HS-27A (cell line): ENCODE measurements around the gene INPP5A.

Experiments
- DNase-seq: peaks from one replicate; pipeline ENCODE4 v3.0.0-alpha.2; 2012; ENCODE audit warnings: low read depth, missing footprints

Gene INPP5A

GRCh38 chr10:132645630-132646442, 108.2 kb downstream of the INPP5A start:
- DNase-seq, result no peak

DNA sequence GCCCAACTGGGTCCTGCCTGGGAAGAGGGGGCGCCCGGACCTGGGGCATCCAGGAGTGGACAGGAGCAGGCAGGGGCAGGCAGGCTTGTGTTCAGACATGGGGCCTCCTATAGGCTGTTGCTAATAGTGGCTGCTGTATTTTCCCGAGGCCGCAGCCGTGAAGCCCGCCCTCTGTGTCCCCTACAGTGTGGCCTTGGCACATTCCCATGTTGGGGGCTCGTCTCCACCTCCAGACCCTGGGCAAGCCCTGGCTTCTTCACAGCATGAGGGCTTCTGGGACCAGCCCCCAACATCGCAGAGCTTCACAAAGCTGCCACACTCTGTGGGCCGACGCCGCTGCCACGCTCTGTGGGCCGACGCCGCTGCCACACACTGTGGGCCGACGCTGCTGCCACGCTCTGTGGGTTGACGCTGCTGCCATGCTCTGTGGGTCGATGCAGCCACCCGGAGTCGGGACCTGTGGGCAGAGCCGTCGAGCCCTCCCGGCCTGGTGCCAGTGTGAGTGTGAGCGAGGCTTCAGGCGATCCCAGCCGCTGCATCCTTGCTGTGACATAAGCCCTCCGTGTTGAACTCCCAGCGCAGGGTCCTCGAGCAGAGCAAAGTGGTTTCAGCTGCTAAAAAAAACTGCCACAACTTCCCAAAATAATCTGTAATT, 109.0 kb downstream of the INPP5A start:
- DNase-seq, result no peak

DNA sequence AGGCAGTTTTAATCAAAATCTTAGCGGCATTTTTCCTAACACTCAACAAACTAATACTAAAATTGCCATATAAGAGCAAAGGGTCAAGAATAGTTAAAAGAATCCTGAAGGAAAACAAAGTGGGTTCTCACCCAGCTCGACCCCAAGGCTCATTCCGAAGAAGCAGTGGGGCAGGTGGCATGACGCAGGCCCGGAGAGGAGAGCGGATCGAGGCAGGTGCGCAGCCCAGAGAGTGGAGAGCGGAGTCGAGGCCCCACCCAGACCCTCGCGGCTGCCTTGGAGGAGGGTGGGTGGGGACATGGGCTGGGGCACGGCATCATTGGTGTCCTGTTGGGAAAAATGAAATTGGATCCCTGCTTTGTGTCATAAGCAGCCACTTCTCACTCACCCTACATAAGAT, 109.8 kb downstream of the INPP5A start:
- DNase-seq, result no peak

DNA sequence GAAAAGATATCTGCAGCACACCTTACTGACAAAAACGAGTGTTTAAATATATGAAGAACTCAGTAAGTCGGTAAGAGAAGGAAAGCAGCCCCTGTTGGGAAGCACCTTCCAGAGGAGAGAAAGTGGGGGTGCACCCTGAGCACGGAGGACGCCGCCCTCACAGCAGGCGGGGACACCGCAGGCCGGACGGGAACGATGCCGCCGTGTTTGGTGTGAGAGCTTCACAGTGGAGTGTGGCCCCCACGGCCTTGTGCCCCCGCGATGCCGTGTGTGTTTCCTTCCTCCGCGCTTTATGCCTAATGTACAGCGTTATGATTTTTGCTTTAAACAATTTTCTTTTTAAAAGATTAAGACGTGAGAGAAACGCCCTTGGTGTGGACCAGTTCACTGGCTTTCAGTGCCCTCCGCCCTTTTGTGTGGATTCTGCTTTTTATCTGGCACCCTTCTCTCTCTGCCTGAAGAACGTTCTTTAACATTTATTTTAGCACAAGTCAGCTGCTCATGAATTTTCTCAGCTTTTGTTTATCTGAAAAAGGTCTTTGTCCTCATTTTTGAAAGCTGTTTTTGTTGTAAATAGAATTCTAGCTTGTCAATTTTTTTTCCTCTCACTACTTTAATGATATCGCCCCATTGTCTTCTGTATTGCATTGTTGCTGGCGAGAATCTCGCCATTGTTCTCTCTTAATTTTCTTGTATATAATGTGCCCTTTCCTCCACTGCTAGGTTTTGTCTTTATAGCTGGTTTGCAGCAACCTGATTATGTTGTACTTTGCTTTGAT, 110.7 kb downstream of the INPP5A start:
- DNase-seq, result no peak

DNA sequence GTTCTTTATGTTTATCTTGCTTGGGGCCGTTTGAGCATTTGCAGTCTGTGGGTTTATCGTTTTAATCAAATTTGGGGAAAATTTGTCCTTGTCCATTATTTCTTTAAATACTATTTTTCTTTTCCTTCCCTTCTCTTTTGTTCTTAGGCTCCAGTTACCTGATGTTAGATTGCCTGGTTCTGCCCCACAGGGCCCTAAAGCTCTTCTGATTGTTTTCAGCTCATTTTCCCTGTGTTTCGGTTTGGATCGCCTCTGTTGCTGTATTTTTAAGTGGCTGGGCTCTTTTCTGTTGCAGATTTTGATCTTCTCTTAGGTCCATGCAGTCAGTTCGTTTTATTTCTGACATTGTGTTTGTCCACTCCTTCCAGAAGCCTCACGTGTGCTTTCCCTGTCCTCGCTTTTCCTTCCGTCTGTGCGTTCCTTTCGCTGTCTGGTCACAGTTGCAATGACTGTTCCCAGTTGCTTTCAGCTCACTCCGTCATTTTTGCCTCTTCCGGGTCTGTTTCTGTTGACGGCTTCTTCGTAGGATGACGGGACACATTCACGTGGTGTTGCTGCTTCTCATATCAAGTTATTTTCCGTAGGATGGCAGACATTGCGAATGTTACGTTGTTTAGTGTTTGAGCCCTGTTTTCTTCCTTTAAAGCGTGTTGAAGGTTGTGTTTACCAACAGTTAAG, 111.4 kb downstream of the INPP5A start:
- DNase-seq, result no peak

- no peak for DNase-seq
Observed at GRCh38 chr10:132649651-132650360, 112.2 kb downstream of the INPP5A start.

DNA sequence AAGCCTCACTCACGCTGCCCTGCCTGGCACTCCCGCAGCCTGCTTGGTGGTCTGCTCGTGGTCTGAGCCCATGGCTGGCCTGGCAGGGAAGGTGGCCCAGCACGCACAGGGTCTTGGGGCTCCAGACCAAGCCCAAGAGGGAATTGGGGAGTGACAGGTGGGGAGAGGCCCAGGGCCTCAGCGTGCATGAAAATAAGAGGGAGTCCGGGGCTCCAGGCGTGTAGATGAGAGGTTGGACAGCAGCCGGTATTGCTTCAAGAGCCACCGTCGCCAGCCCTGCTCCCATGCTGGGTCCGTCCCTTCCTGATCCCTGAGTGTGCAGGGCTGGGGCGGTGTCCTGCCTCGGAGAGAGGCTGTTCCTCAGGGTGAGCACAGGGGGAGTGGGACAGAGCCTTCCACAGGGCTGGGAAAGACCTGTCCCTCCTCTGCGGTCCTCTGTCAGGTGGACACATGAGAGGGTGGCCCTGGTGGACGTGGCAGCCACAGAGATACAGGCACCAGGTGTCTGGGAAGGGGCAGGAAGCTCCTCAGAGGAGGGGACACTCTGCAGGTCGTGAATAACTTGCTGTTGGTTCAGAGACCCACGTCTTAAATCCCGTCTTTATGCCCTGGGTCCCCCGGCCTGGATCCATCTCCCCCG, 113.1 kb downstream of the INPP5A start:
- no peak for DNase-seq

DNA sequence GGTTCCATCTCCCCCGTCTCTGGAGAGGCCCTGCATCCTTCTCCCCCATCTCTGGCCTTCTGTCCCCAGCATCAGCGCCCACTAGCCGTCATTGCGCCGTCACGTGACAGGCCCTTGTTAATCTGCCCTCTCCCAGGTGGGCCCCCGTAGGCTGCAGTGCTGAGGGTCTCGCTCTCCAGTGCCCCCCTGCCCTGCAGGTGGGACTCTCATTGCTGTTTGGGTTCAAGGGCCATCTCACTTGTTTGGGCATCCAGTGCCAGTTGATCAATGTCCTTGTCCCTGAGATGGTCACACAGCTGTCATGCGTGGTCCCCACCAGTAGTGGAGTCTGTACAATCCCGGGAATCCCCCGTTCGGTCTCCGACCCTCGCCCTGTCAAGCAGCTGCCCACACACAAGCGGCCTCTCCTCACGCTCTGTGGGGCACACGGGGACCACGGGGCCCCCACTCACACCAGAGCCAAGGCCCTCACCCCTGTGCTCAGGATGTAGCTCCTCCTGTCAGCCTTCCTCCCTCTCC, 114.0 kb downstream of the INPP5A start:
- DNase-seq, result no peak

DNA sequence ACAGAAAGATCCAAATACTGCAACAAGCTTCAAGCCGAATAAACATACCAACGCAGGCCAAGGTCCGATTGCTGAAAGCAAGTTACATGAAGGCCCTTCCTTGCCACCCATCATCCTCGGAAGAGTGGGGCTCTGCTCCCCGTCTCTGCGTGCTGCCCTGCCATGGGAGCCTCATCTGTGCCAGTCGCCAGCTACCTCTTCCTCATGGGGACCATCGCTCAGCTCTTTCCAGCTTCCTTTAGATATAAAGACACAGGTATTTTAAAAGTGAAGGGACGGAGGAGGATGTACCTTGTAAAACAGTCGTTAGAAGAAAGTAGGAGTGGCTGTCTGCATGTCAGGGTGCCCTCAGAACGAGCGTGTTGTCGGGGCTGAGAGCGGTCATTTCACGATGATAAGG, 114.9 kb downstream of the INPP5A start:
- DNase-seq, result no peak

DNA sequence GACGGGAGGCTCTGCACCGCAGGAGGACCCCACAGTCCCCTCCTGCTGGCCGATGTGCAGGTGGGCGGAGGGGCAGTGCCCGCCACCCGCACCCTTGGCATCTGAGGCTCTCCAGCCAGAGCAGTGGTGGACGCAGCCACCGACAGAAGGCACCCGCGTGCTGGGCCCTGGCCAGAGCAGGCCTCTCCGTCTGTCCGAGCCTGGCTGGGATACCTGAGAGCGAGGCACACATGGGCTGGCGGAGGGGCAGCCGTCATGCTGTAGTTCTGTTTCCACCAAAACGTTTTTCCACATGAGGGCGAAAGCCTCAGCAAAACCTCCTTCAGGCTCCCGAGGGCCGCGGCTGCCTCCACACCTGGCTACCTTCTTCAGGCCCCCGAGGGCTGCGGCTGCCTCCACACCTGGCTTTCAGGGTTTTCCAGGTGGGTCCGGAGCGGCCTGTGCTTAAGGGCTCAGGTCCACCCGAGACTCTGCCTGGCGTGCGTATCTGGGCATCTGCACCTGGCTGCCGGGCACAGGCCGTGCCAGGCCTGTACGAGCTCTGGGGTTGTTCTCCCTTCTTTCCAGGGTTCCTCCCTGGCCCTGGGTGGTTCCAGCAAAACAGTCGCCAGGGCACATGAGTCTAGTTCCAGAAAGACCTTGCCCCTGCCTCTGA, 115.5 kb downstream of the INPP5A start:
- no peak for DNase-seq

DNA sequence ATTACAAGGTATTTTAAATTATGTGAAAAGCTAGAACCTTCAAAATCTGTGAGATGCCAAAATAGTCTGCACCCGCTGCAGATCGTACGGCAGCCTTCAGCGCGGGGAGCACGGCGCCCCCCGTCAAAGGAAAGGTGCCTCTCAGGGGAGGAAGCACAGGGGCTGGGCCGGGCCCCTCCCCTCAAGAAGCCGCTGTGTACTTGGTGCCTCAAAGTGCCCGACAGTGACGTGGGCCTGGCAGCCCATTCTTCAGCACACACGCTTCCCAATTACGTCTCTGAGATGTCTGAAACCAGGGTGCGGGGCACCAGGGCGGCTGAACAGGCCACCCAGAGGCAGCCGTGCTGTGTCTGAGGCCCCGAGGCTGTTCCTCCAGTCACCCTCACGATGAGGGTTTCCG, 116.1 kb downstream of the INPP5A start:
- DNase-seq, result no peak

GRCh38 chr10:132654121-132654571, 116.6 kb downstream of the INPP5A start:
- no peak for DNase-seq

DNA sequence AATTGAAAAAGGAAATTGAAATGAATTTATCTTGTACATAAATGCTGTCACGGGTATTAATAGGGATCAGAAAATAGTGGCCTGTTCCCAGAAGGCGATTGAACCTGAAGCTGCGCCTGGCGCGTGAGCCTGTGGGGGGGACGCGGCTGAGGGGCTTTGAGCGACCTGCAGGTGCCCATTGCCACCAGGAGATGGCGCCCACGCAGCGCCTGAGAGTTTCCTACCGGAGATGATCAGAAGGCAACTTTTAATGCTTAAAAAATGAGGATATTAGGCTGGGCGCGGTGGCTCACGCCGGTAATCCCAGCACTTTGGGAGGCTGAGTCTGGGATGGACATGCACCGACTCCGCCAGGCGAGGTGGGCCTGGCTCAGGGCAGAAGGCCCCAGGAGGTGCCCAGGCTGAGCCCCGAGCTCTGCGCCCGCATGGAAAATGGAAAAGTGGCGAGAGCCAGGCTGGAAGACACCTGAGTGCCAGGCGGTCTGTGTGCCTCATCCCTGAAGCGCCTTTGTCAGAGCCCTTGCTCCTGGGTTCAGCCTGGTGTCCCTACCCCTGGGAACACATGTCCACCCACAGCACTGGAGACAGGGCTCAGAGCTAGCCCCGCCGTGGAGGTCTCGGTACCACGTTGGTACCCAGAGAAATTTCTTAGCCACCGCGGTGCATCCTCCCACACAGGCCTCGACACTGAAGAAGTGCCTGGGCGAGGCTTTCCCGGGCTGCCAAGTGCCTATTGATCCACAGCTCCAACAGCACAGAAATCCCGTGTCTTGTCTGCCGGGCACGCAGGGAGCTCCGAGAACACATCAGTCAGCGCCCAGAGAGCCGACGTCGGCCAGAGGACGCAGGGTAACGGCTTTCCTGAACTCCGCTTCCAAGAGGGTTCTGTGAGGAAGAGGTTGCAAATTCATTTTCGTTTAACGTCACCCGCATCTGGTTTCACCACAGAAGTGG, 117.4 kb downstream of the INPP5A start:
- no peak for DNase-seq

GRCh38 chr10:132655735-132656134, 118.1 kb downstream of the INPP5A start:
- DNase-seq, result no peak

DNA sequence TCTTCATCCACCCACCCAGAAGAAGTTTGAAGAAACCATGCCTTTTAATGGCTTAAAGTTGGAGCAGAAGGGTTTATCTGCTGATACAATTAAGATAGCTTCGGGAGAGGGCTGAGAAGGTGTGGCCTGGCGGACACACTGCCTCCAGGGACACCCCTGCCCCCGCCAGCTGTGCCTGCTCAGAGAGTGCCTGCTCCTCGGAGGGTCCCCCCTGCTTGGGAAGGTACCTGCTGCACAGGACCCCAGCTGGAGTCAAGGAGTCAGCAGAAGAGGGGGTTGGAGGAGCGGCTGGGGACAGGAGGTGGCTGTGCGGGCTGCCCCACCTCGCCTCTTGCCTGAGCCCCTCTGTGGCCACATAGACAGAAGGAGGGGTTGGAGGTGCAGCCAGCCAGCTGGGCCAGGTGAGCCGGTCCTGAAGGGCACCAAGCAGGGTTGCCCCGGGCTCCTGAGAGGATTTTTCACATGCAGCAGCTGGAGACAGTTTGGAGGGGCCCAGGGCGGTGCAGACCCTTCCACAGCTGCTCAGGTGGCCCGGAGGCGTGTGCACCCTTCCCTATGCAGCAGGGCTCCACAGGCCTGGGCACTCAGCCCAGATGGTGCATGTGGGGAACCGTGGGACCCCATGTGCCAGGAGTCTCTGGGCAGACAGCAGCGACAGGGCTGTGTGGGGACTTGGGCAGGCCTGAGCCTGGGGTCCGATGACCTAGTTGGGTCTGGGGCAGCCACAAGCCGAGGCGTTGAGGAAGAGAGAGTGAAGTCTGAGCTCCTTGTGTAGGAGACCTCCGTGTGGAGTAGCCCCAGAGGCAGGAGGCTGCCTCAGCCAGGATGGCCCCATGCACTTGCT, 118.9 kb downstream of the INPP5A start:
- DNase-seq, result no peak

DNA sequence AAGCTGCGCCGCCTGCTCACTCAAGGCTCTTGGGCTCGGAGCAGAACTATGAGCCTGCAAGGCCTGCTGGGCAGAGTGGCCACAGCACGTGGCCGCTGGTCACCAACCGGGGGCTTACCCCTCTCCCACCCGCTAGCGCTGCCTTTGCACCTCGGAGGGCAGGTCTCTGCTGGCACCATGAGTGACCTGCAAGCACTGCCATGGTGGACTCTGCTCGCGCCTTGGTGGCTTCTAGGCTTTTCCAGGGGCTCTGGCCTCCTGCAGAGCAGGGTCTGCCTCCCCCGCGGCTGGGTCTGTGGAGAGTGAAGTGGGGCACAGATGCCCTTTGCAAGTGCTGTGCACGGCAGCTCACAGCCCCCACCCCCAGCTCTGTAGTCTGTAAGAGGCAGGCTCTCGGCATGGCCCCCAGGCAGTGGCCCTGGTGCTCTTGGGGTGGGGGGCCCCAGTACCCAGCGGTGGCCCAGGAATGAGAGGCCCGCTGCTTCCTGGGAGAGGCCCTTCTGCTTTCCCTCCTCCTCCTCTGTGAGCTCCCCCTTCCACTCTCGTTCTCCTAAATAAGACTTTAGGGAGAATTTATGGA, 119.6 kb downstream of the INPP5A start:
- no peak for DNase-seq

- no peak for DNase-seq
Observed at GRCh38 chr10:132657748-132658147, 120.2 kb downstream of the INPP5A start.
